Occipital lobe (tissue), 3 donors: ENCODE measurements around the gene DEPDC7. TPM values are rescaled to one million over a fixed set of nuclear protein-coding genes. Genes with fewer than 3 reads are reported as not detected.

Experiments
- DNase-seq: peaks from one replicate; lab custom pipeline; 2025; lab: John Stamatoyannopoulos, UW
- small RNA-seq: library from RNA; depleted of rRNA; stranded (forward); fragments of <200 nt; gene quantifications from one replicate; pipeline ENCODE3, GENCODE V24; 2014
- total RNA-seq: library from RNA; depleted of rRNA; stranded (reverse); fragments of >200 nt; gene quantifications from one replicate; pipeline ENCODE4 v1.2.3, GENCODE V29; 2014

The DEPDC7 gene
- total RNA-seq, 1 donor from 2014 or later = 3.1 TPM

- DNase-seq = no peak
These were observed 44.6 kb downstream of the DEPDC7 start for GRCh38 chr11:33060271-33060670.

DNA sequence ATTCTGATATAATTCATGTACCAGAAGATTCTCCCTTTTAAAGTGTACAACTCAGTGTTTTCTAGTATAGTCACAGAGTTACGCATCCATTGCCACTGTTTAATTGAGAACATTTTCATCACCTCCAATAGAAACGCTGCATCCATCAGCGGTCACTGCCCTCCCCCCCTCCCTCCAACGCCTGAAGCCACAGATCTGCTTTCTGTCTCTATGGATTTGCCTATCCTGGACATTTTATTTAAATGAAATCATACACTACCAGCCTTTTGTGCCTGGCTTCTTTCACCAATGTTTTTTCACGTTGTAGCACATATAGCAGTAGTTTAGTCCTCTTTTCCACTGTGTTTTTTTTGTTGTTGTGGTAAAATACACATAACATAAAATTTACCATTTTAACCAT, 46.5 kb downstream of the DEPDC7 start:
- DNase-seq = no peak

DNA sequence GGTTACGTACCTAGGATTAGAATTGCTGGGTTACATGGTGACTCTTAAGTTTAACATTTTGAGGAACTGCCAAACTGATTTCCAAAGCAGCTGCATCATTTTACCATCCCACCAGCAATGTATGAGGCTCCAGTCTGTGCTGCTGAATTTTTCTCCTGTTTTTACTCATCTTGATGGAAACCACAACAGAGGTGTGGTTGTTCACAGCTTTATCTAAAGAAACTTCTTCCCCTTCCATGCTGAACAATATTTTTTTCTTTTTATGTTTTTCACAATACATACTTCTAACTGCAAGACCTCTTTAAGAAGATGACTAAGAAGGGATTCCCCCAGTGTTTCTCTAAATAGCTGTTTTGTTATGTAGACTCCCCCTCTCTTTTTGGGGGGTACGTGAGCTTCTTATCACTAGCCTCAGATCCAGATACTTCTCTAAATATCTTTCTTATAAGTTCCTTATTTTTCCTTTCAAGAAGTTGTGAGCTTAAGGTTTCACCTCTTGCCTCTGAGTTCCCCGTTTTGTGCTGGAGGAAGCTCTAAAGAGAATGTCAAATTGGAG, 47.7 kb downstream of the DEPDC7 start:
- no peak for DNase-seq

DNA sequence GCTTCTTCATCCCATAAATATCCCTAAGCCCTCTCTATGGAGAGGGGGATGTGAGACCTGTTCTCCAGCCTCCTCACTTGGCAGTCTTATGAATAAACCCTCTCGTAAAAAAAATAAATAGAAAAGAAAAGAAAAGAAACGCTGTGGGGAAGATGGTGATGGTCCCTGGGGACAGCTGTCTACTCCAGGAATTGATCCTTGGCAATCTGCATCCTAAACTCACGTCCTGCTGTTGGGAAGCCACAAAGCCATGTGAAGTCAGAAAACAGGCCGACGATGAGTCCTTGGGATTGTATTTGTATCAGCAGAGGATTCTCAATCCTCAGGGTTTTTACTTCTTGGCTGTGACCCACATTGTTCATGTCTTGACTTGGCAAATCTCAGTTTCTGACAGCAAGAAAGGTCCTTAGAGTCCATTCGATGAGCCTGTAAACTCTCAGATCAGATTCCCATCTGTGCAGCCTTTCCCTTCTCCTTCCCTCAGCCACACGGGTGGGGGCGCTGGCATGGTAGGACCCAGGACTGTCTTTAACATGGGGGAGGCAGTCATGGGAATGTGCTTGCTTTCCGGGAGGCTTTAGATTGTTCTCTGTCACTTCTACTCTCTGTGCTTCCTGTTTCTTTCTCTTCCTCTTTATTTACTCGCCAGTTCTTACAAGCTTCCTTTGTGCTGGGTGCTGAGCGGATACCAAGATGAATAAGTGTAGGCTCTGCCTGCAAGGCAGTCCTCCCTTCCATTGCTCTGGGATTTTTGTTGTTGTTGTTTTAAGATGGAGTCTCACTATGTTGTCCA, 48.6 kb downstream of the DEPDC7 start:
- DNase-seq = no peak

GRCh38 chr11:33064866-33065265, 49.2 kb downstream of the DEPDC7 start:
- DNase-seq = no peak

GRCh38 chr11:33065445-33066178, 49.9 kb downstream of the DEPDC7 start:
- DNase-seq = peak; percentile 33

DNA sequence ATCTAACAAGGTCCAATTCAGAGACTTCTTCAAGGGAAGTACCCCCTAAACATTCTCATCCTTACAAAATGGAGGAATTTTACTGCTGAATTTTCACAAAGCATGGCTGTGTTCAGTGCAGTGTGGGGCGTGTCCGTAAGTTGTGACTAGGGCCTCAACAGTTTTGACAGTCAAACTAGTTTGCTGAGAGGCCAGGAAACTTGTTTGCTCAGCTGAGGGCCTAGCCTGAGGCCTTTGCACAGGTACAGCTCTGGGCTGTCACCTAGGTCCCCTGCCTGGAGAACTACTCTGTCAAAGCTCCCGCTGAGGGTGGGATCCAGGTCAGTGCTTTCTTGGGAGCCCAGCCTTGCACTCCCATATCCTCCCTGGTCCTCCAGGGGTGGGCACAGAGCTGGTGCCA, 51.6 kb downstream of the DEPDC7 start:
- no peak for DNase-seq

GRCh38 chr11:33068611-33069340, 53.1 kb downstream of the DEPDC7 start:
- DNase-seq = no peak

GRCh38 chr11:33072465-33072864, 56.8 kb downstream of the DEPDC7 start:
- DNase-seq = no peak

Small RNA genes within 50 kb of the gene (small RNA-seq; reads per million reads assigned to genes)
- gene RF00019 = not detected

Other genes starting within 250 kb of the DEPDC7 start
- gene CCDC73, start 221.2 kb upstream of the DEPDC7 start, total RNA-seq = not detected
- gene PRRG4, start 186.0 kb upstream of the DEPDC7 start, total RNA-seq = 0.16 TPM
- gene QSER1, start 123.1 kb upstream of the DEPDC7 start, total RNA-seq = 66.8 TPM
- 39.8 TPM for gene TCP11L1, start 23.7 kb downstream of the DEPDC7 start, total RNA-seq
- 75.3 TPM for gene CSTF3, start 145.6 kb downstream of the DEPDC7 start, total RNA-seq
- gene HIPK3, start 241.5 kb downstream of the DEPDC7 start, total RNA-seq = 290 TPM